ENCODE results near the gene ARL13A.

The ARL13A gene

GRCh38 chrX:100939333-100939732 lies 30.2 kb upstream of the ARL13A start:
- no peak for TF ChIP-seq ZFX (IDR thresholded peaks at IDR 0.05)
- no peak for TF ChIP-seq CTCF (conservative IDR thresholded peaks at IDR 0.05)
- H3K27ac ChIP-seq, result no peak overlapping the region

DNA sequence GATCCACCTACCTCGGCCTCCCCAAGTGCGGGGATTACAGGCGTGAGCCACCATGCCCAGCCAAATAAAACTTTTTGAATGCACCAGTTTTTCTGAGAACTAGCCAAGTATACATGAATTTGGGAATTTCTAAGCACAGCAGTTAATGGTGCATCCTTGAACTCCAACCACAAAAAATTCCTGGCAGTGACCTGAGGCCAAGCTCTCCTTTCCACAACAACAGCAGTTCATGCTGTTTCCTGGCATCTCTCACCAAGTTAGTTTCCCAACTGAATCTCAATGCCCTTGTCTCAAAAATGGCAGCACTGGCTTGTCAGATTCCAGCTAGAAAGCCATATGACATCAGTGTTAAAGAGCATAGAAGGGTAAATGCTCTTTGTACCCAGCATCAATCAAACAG lies 24.9 kb upstream of the ARL13A start:
- no peak for TF ChIP-seq ZFX (IDR thresholded peaks at IDR 0.05)
- TF ChIP-seq CTCF (conservative IDR thresholded peaks at IDR 0.05), result no peak
- no peak overlapping the region for H3K27ac ChIP-seq

DNA sequence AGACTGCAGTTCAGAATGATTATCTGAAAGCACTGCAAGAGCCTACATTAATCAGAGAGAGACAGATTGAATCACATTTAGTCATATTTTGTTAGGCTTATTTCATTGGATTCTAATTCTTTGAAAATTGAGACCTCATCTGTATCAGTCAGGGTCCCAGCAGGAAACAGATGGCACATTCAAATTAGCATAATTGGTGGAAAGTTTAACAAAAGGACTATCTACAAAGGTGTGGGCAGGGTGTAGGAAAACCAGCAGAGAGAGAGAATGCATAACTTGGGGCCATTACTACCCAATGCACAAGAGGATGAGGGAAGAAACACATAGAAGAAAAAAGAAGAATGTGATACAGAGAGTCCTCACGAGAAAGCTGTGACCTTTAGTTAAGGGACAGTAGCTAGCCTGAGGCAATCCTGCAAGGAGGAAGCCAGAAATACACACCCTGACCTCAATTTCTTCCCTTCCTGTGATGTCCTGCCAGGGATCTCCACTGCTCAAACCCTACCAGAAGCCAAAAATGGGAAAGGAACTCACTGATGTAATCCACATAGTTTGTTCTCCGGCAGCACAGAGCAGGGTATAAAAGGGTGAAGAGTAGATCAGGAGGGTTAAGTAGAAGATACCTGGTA lies 23.1 kb upstream of the ARL13A start:
- TF ChIP-seq CTCF (conservative IDR thresholded peaks at IDR 0.05) (no peak), ZFX (IDR thresholded peaks at IDR 0.05) (no peak)

DNA sequence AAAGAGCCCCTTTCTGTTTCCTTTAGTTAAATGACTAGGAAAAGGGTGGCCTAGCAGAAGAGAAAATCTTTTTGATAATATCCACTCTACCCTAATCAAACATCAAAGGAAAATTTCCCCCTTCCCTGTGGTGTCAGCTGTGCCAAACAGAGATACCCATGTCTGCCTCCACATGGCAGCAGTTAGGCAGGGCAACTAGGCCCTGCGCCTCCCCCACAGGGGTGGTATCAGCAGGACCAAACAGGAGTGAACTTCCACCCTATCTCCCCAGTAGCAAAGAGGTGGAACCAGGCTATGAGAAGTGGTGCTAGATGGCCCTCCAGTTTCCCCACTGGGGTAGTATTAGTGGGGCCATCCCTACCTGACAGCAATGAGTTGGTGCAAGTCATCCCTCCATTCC lies 21.0 kb upstream of the ARL13A start:
- no peak overlapping the region for H3K27ac ChIP-seq
- no peak for TF ChIP-seq CTCF (conservative IDR thresholded peaks at IDR 0.05)
- TF ChIP-seq ZFX (IDR thresholded peaks at IDR 0.05), result no peak

More for the DNA sequence above, 23.1 kb upstream of the ARL13A start:
- no peak overlapping the region for H3K27ac ChIP-seq

- TF ChIP-seq CTCF (conservative IDR thresholded peaks at IDR 0.05), result no peak
These were observed 6.7 kb upstream of the ARL13A start for GRCh38 chrX:100962811-100963210.

DNA sequence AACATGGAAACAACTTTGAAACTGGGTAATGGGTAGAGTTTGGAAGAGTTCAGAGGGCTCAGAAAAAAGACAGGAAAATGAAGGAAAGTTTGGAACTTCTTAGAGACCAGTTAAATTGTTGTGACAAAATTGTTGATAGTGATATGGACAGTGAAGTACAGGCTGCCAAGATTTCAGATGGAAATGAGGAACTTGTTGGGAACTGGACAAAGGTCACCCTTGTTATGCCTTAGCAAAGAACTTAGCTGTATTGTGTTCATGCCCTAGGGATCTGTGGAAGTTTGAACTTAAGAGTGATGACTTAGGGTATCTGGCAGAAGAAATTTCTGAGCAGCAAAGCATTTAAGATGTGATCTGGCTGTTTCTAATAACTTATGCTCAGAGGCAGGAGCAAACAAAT lies 5.1 kb upstream of the ARL13A start:
- no peak overlapping the region for H3K27ac ChIP-seq
- no peak for TF ChIP-seq ZFX (IDR thresholded peaks at IDR 0.05)
- TF ChIP-seq CTCF (conservative IDR thresholded peaks at IDR 0.05), result no peak

More at GRCh38 chrX:100962811-100963210, 6.7 kb upstream of the ARL13A start:
- no peak overlapping the region for H3K27ac ChIP-seq

DNA sequence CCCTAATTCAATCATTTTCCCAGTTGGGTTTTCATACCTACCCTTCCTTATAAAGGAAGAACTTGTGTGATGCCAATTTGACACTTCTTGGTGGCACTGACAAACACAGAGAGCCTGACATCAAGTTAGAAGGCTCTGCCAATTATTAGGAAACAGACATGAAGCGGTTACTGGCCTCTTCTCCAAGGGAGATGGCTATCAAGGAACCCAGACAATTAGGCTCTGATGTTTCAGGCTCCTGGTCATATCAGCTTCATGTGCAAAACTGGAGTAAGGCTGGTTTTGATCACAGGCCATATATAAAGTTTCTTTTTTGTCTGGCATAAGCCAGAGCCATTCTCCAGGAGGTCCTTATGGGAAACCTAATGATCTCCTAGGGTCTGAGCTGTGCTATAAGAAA lies 428 bp downstream of the ARL13A start:
- H3K27ac ChIP-seq, result no peak overlapping the region
- TF ChIP-seq CTCF (conservative IDR thresholded peaks at IDR 0.05), result no peak
- no peak for TF ChIP-seq ZFX (IDR thresholded peaks at IDR 0.05)
